Right atrium auricular region (tissue), 2 donors: ENCODE measurements around the gene CHTF18. TPM values are rescaled to one million over a fixed set of nuclear protein-coding genes. Genes with fewer than 3 reads are reported as not detected.

ENCODE experiments used
- DNase-seq: peaks from one replicate; pipeline ENCODE4 v3.0.0-alpha.2; 2019; ENCODE audit warnings: low spot score
- H3K27ac ChIP-seq, 2 donors: fragments of 200-600 bp; sonication (generic); 1 replicate in 1 of 2; 2 replicates in 1 of 2; pipeline ENCODE4 v1.5.1; 2016 to 2019
- H3K27me3 ChIP-seq, 2 donors: fragments of 200-600 bp; sonication (generic); one replicate each; pipeline versions ENCODE4 v1.5.1 to v1.6.0; 2017 to 2019
- H3K36me3 ChIP-seq: fragments of 200-600 bp; sonication (generic); one replicate; pipeline ENCODE4 v1.5.1; 2016
- H3K4me1 ChIP-seq, 2 donors: fragments of 200-600 bp; sonication (generic); one replicate each; pipeline versions ENCODE4 v1.5.1 to v1.6.0; 2017 to 2019
- H3K4me3 ChIP-seq, 2 donors: fragments of 200-600 bp; sonication (generic); 1 replicate in 1 of 2; 2 replicates in 1 of 2; pipeline ENCODE4 v1.5.1; 2017 to 2019; ENCODE audit warnings: mild to moderate bottlenecking in 1 of 2, moderate library complexity in 1 of 2
- H3K9me3 ChIP-seq, 2 donors: fragments of 200-600 bp; sonication (generic); one replicate each; pipeline ENCODE4 v1.5.1; 2019
- total RNA-seq, 2 donors: library from RNA; depleted of rRNA; stranded (reverse); fragments of >200 nt; gene quantifications; one replicate each; pipeline ENCODE4 v1.1.0, GENCODE V29; 2016
- TF ChIP-seq, protein P1 (sequence below), 2 donors: fragments of 200-600 bp; sonication (generic); IDR thresholded peaks; one replicate each; pipeline ENCODE4 v1.5.1; 2019; ENCODE audit warnings: antibody characterized with exemption in 2 of 2

The CHTF18 gene
- total RNA-seq, 2 donors from 2014 or later: 1.8 to 2.3 TPM

DNA sequence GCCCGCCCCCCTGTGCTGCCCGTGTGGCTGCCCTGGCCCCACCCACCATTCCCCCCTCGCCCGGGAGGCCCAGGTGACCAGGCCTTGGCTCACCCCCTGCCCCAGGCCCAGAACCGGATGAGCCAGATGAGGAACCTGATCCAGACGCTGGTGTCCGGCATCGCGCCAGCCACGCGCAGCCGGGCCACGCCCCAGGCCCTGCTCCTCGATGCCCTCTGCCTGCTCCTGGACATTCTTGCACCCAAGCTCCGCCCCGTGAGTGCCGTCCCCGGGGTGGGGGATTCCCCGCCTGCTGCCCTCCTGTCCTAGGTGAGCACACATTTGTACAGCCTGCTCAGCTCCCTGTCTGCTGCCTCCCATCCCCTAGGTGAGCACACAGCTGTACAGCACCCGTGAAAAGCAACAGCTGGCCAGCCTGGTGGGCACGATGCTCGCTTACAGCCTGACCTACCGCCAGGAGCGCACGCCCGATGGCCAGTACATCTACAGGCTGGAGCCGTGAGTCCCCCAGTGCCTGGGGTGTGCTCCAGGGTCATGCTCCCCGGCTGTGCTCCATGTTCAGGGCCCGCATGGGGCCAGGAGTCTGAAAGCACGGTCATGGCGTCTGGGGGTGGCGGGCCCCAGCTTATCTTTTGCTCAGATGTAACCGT is 7.3 kb downstream of the CHTF18 start:
- TF ChIP-seq, protein P1, sequence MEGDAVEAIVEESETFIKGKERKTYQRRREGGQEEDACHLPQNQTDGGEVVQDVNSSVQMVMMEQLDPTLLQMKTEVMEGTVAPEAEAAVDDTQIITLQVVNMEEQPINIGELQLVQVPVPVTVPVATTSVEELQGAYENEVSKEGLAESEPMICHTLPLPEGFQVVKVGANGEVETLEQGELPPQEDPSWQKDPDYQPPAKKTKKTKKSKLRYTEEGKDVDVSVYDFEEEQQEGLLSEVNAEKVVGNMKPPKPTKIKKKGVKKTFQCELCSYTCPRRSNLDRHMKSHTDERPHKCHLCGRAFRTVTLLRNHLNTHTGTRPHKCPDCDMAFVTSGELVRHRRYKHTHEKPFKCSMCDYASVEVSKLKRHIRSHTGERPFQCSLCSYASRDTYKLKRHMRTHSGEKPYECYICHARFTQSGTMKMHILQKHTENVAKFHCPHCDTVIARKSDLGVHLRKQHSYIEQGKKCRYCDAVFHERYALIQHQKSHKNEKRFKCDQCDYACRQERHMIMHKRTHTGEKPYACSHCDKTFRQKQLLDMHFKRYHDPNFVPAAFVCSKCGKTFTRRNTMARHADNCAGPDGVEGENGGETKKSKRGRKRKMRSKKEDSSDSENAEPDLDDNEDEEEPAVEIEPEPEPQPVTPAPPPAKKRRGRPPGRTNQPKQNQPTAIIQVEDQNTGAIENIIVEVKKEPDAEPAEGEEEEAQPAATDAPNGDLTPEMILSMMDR (IDR thresholded peaks at IDR 0.05): no peak
- Histone ChIP-seq H3K27ac (no peak overlapping the region), H3K4me3 (no peak overlapping the region), H3K36me3 (no peaks in the 10 kb centered on the region), H3K4me1 (no peaks in the 10 kb centered on the region), H3K9me3 (no peaks in the 10 kb centered on the region), H3K27me3 (peaks cover 4 to 11% of the 10 kb centered on the region in 2 donors)
- no peak for DNase-seq

DNA sequence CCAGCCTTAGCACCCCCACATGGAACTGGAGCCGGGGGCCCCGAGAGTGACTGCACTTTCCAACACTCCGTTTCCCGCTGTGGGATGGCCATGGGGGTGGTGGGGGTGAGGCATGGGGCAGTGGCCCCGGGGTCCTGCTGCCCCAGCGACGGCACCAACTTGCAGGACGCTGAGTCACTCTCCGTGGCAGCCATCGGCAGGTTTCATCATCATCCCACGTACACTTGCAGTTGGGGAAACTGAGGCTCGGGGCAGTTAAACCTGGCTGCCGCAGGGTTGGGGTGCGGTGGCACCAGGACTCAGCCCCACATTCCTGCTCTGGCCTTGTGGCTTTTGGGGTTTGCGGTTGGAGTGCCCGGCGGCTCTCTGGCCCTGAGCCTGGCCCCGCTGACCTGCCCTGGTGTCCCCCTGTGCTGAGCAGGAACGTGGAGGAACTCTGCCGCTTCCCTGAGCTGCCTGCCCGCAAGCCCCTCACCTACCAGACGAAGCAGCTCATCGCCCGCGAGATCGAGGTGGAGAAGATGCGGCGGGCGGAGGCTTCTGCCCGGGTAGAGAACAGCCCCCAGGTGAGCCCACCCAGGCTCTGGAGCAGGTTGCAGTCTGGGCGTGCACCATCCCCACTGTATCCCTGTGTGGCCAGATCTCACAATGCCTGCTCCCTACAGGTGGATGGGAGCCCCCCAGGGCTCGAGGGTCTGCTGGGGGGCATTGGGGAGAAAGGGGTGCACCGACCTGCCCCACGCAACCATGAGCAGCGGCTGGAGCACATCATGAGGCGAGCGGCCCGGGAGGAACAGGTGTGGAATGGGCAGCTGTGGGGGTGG is 8.1 kb downstream of the CHTF18 start:
- no peaks in the 10 kb centered on the region for H3K9me3 ChIP-seq
- peaks cover 4 to 19% of the 10 kb centered on the region in 2 donors for H3K27me3 ChIP-seq
- H3K36me3 ChIP-seq: no peaks in the 10 kb centered on the region
- TF ChIP-seq, protein P1 (IDR thresholded peaks at IDR 0.05): no peak
- no peaks in the 10 kb centered on the region for H3K4me1 ChIP-seq
- DNase-seq: no peak
- H3K27ac ChIP-seq: no peak overlapping the region
- H3K4me3 ChIP-seq: no peak overlapping the region

DNA sequence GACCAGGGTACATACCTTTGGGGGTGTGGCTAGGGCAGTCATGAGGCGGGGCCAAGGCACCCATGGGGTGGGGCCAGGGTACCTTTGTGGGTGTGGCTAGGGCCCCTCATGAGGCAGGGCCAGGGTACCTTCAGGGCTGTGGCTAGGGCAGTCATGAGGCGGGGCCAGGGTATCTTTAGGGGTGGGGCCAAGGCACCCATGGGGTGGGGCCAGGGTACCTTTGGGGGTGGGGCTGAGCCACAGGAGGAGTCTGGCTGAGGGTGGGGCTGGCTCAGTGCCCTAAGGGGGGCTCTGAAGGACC is 8.7 kb downstream of the CHTF18 start:
- Histone ChIP-seq H3K4me1 (no peaks in the 10 kb centered on the region), H3K27me3 (peaks cover 4 to 21% of the 10 kb centered on the region in 2 donors), H3K4me3 (no peak overlapping the region), H3K27ac (no peak overlapping the region), H3K36me3 (no peaks in the 10 kb centered on the region), H3K9me3 (no peaks in the 10 kb centered on the region)
- no peak for DNase-seq
- TF ChIP-seq, protein P1 (IDR thresholded peaks at IDR 0.05): no peak

DNA sequence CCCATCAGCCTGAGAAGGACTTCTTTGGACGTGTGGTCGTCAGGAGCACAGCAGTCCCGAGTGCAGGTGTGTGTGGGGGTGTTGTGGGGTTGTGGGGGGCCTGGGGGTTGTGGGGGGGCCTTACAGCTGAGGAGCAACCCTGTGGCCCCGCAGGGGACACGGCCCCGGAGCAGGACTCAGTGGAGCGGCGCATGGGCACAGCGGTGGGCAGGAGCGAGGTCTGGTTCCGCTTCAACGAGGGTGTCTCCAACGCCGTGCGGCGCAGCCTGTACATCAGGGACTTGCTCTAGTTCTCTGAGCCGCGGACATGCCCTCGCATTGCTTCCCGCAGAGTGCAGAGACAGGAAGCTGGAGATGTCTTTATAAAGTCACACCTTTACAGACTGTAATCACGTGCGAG is 9.3 kb downstream of the CHTF18 start:
- DNase-seq: no peak
- no peaks in the 10 kb centered on the region for H3K36me3 ChIP-seq
- TF ChIP-seq, protein P1 (IDR thresholded peaks at IDR 0.05): no peak
- no peak overlapping the region for H3K4me3 ChIP-seq
- H3K27ac ChIP-seq: no peak overlapping the region
- H3K27me3 ChIP-seq: peaks cover 4 to 21% of the 10 kb centered on the region in 2 donors
- no peaks in the 10 kb centered on the region for H3K4me1 ChIP-seq
- no peaks in the 10 kb centered on the region for H3K9me3 ChIP-seq

DNA sequence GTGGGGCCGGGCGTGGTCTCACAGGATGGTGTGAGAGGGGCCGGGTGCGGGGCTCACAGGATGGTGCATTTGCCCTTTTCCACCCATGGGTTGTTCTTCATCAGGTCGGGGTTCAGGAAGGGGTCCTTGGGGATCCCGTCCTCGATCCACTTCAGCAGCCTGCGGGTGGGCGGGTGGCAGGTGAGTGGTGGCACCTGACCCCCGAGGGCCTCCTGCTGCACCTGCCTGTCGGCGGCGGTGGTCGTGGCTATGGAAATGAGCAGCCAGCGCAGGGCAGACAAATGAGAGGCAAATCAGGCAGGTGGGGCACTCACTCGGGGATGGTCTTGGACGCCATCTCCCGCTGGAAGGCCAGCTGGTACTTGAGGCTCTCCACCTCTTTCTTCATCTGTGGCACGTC is 10.2 kb downstream of the CHTF18 start:
- Histone ChIP-seq H3K36me3 (no peaks in the 10 kb centered on the region), H3K27ac (no peak overlapping the region), H3K27me3 (peaks cover 4 to 21% of the 10 kb centered on the region in 2 donors), H3K4me1 (no peaks in the 10 kb centered on the region), H3K4me3 (no peak overlapping the region), H3K9me3 (no peaks in the 10 kb centered on the region)
- DNase-seq: no peak
- TF ChIP-seq, protein P1 (IDR thresholded peaks at IDR 0.05): no peak
